Spleen (tissue), 13 donors: ENCODE measurements around the gene RPL14. TPM values are rescaled to one million over a fixed set of nuclear protein-coding genes. Genes with fewer than 3 reads are reported as not detected.
A peak's percentile ranks its signal among the peaks of the same experiment; 100 is the strongest.

ENCODE experiments used
- DNase-seq: peaks from one replicate; pipeline ENCODE4 v3.0.0-alpha.2; 2020
- H3K27ac ChIP-seq, 8 donors: fragments of 200-600 bp; sonication (generic) in 7 of 8; 1 replicate in 4 of 8; 2 replicates in 4 of 8; pipeline versions ENCODE4 v1.5.0 to v1.8.0; 2016 to 2021; ENCODE audit warnings: inconsistent platforms in 4 of 8, mild to moderate bottlenecking in 4 of 8, moderate library complexity in 1 of 8
- H3K27me3 ChIP-seq, 7 donors: fragments of 200-600 bp; sonication (generic) in 6 of 7; replicated peaks in 1 of 7; 1 replicate in 4 of 7; 2 replicates in 3 of 7; pipeline versions ENCODE4 v1.5.0 to v1.8.0; 2016 to 2021; ENCODE audit warnings: inconsistent platforms in 3 of 7, mild to moderate bottlenecking in 1 of 7
- H3K36me3 ChIP-seq, 6 donors: fragments of 200-600 bp; sonication (generic) in 5 of 6; 1 replicate in 4 of 6; 2 replicates in 2 of 6; pipeline versions ENCODE4 v1.5.0 to v1.8.0; 2016 to 2021; ENCODE audit warnings: inconsistent platforms in 2 of 6
- H3K4me1 ChIP-seq, 6 donors: fragments of 200-600 bp; sonication (generic) in 5 of 6; 1 replicate in 3 of 6; 2 replicates in 3 of 6; pipeline versions ENCODE4 v1.5.0 to v1.8.0; 2016 to 2021; ENCODE audit warnings: inconsistent platforms in 3 of 6
- H3K4me3 ChIP-seq, 8 donors: fragments of 200-600 bp; sonication (generic) in 7 of 8; 1 replicate in 4 of 8; 2 replicates in 4 of 8; pipeline versions ENCODE4 v1.5.0 to v1.8.0; 2016 to 2021; ENCODE audit warnings: inconsistent platforms in 4 of 8, mild to moderate bottlenecking in 4 of 8, moderate library complexity in 2 of 8
- H3K9me3 ChIP-seq, 8 donors: fragments of 200-600 bp; sonication (generic) in 7 of 8; 1 replicate in 4 of 8; 2 replicates in 4 of 8; pipeline versions ENCODE4 v1.5.0 to v1.8.0; 2016 to 2021; ENCODE audit warnings: inconsistent platforms in 4 of 8
- CTCF ChIP-seq, 11 experiments: fragments of 200-600 bp in 7 of 11; fragments of 450-650 bp in 4 of 11; sonication (generic) in 4 of 11; IDR thresholded peaks in 8 of 11; conservative IDR thresholded peaks in 3 of 11; 1 replicate in 7 of 11; 2 replicates in 4 of 11; pipeline versions ENCODE4 v1.4.0 to v1.8.0; 2016 to 2021; ENCODE audit warnings: antibody characterized with exemption in 11 of 11, inconsistent platforms in 4 of 11, mild to moderate bottlenecking in 1 of 11
- POLR2A ChIP-seq, 3 donors: fragments of 450-650 bp; IDR thresholded peaks; one replicate each; pipeline ENCODE4 v1.5.1; 2017; ENCODE audit warnings: antibody characterized with exemption in 3 of 3, mild to moderate bottlenecking in 1 of 3
- POLR2AphosphoS5 ChIP-seq, 3 donors: sonication (generic); formaldehyde crosslinking; IDR thresholded peaks; one replicate each; pipeline ENCODE4 v1.5.1; 2017; ENCODE audit warnings: antibody characterized with exemption in 3 of 3
- WGBS, 5 donors: extraction: QIAGEN DNeasy Blood & Tissue Kit in 3 of 5; methylation state at CpG; one replicate each; pipeline versions ENCODE4 v1.1.5 to v1.1.7; 2013 to 2018; 5-methylcytosine and 5-hydroxymethylcytosine counted together
- intact Hi-C: fragments of 100-400 bp; cut with DNase I; formaldehyde crosslinking; loops from one replicate; pipeline ENCODE4 v1.15.0; 2023; ENCODE audit warnings: low total_unique reads
- long read RNA-seq, 2 donors: transcript quantifications; one replicate each; lab custom pipeline, GENCODE V29; 2026
- polyA plus RNA-seq, 3 donors: library from polyadenylated mRNA; stranded (reverse); fragments of 200-250 nt; gene quantifications; one replicate each; pipeline ENCODE4 v1.2.1, GENCODE V29; 2013
- total RNA-seq, 7 donors: library from RNA; depleted of rRNA in 3 of 7; stranded (reverse); fragments of >200 nt in 3 of 7; fragmentation: NEBNext Ultra II Directional in 4 of 7; extraction: Animal tissue kit (Norgen Biotek cat#: 25700) in 4 of 7; gene quantifications; one replicate each; pipeline versions ENCODE4 v1.1.0 to v1.2.1, GENCODE V29; 2016 to 2021
- donor health status: healthy with polysubstance abuse.
- donor health status: DM: no; HTN: no; CAD: no; lungs with moderate emphysema.
- donor health status: DM: no; HTN: no; CAD: no.
- donor health status: Bipolar disorder and iron deficiency.
- donor health status: healthy.
- donor health status: DM: no; HTN: no; CAD: no.
- donor health status: DM: yes; HTN: yes; CAD: no.

Gene RPL14
- total RNA-seq, result 1,000 to 10,000 TPM in 4 of 7 donors, 100 to 1,000 TPM in 3; 292 to 1,528 (median 1,249) TPM
- polyA plus RNA-seq, result 1,000 to 10,000 TPM; 1,406 to 2,856 (median 2,495) TPM
- long read RNA-seq, donor 1, full-length matches to known transcripts, result 639 of 750 reads
- long read RNA-seq, donor 1, partial matches to known transcripts, result 100 of 750 reads
- long read RNA-seq, donor 1, other reads (novel, unspliced or antisense), result 11 of 750 reads
- long read RNA-seq, donor 2, full-length matches to known transcripts, result 475 of 580 reads
- long read RNA-seq, donor 2, partial matches to known transcripts, result 97 of 580 reads
- long read RNA-seq, donor 2, other reads (novel, unspliced or antisense), result 8 of 580 reads

GRCh38 chr3:40456940-40457823 lies at the start of gene RPL14:
Gene RPL14, plus strand, starts transcription at chr3:40457339. Its CDS starts 133 bp downstream, at chr3:40457472.
- peak within 1 kb of the TSS; percentile 86 to 93 (median 90) for H3K27ac ChIP-seq
- TF ChIP-seq CTCF (IDR thresholded peaks at IDR 0.05 in 8 of 11, conservative IDR thresholded peaks at IDR 0.05 in 3 of 11), result no peak
- peak; percentile 36 to 80 (median 74) for TF ChIP-seq POLR2A (IDR thresholded peaks at IDR 0.05)
- TF ChIP-seq POLR2AphosphoS5 (IDR thresholded peaks at IDR 0.05), result peak; percentile 98 to 99 (median 99)
- 0 to 1% (median 1%) methylated on average over 56 to 79 of the region's 79 CpGs for WGBS, 5 donors
- H3K9me3 ChIP-seq, result no peaks in the 10 kb centered on the region
- H3K4me1 ChIP-seq, result peaks cover 25 to 68% (median 45%) of the 10 kb centered on the region in 6 donors
- DNase-seq, result peak; percentile 97
- H3K36me3 ChIP-seq, result peaks cover 0 to 41% (median 40%) of the 10 kb centered on the region in 6 donors
- intact Hi-C loops, result loop anchor here (10.0 kb wide), 2 partner anchors 68 to 142 kb away; partner anchors contain the start of gene ZNF621
- H3K4me3 ChIP-seq, result peak within 1 kb of the TSS; percentile 66 to 99 (median 90)
- H3K27me3 ChIP-seq, result no peaks in the 10 kb centered on the region

GRCh38 chr3:40407611-40408010 lies 49.5 kb upstream of the RPL14 start:
- H3K27ac ChIP-seq, result no peak overlapping the region
- H3K4me1 ChIP-seq, result no peaks in the 10 kb centered on the region
- H3K9me3 ChIP-seq, result no peaks in the 10 kb centered on the region
- no peak overlapping the region for H3K4me3 ChIP-seq
- 76 to 91% (median 87%) methylated on average over 3 of the region's 3 CpGs for WGBS, 5 donors
- DNase-seq, result no peak
- H3K36me3 ChIP-seq, result no peaks in the 10 kb centered on the region
- TF ChIP-seq POLR2AphosphoS5 (IDR thresholded peaks at IDR 0.05) (no peak), CTCF (IDR thresholded peaks at IDR 0.05 in 8 of 11, conservative IDR thresholded peaks at IDR 0.05 in 3 of 11) (no peak), POLR2A (IDR thresholded peaks at IDR 0.05) (no peak)
- intact Hi-C loops, result no loop called here
- H3K27me3 ChIP-seq, result no peaks in the 10 kb centered on the region

DNA sequence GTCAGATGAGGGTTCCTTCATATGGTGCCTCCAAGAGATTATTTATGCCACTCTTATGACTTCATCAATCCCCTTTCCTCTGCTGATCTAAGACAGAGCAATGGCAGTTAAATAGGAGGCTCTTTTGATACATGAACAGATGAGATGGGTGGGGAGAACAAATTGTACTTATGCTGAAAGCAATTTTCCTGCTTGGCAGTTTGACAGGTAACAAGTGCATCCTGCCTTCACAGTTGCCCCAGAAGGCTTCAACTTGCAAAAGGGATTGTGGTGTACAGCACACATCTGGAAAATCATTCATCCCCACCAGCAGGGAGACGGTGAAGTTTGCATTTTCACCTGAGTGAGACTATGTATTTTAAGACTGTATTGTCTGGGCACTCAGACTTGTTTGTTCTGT lies 42.9 kb upstream of the RPL14 start:
- no peaks in the 10 kb centered on the region for H3K27me3 ChIP-seq
- H3K4me1 ChIP-seq, result no peaks in the 10 kb centered on the region
- H3K9me3 ChIP-seq, result no peaks in the 10 kb centered on the region
- no peak overlapping the region for H3K4me3 ChIP-seq
- no peak overlapping the region for H3K27ac ChIP-seq
- H3K36me3 ChIP-seq, result no peaks in the 10 kb centered on the region
- TF ChIP-seq CTCF (IDR thresholded peaks at IDR 0.05 in 8 of 11, conservative IDR thresholded peaks at IDR 0.05 in 3 of 11) (no peak), POLR2AphosphoS5 (IDR thresholded peaks at IDR 0.05) (no peak), POLR2A (IDR thresholded peaks at IDR 0.05) (no peak)
- no peak for DNase-seq
- 84 to 92% (median 87%) methylated on average over 1 of the region's 1 CpG for WGBS, 5 donors
- intact Hi-C loops, result no loop called here
